Hematopoietic multipotent progenitor cell (in vitro differentiated cells): ENCODE measurements around the gene STAC3. TPM values are rescaled to one million over a fixed set of nuclear protein-coding genes. Genes with fewer than 3 reads are reported as not detected.

ENCODE experiments used
- DNase-seq, 3 donors: peaks; one replicate each; pipeline ENCODE4 v3.0.0-alpha.2; 2011 to 2015; ENCODE audit warnings: low read depth in 2 of 3, low spot score in 2 of 3
- total RNA-seq: library from RNA; depleted of rRNA; stranded (reverse); fragments of >200 nt; gene quantifications from one replicate; pipeline ENCODE4 v1.2.3, GENCODE V29; 2012

STAC3 gene
- total RNA-seq, 1 donor = 1.1 TPM

- DNase-seq = no peak
These were observed 37.1 kb downstream of the STAC3 start for GRCh38 chr12:57213763-57214397.

- peak; percentile 64 to 88 (median 81) for DNase-seq
These were observed 37.8 kb downstream of the STAC3 start for GRCh38 chr12:57213058-57213715.

GRCh38 chr12:57212701-57213057 lies 38.3 kb downstream of the STAC3 start:
- no peak for DNase-seq

GRCh38 chr12:57211791-57212700 lies 38.9 kb downstream of the STAC3 start:
- DNase-seq = no peak

- DNase-seq = no peak
These were observed 39.9 kb downstream of the STAC3 start for GRCh38 chr12:57210926-57211692.

- DNase-seq = no peak
These were observed 40.5 kb downstream of the STAC3 start for GRCh38 chr12:57210461-57210860.

- no peak for DNase-seq
These were observed 41.1 kb downstream of the STAC3 start for GRCh38 chr12:57209916-57210315.

- no peak for DNase-seq
These were observed 42.2 kb downstream of the STAC3 start for GRCh38 chr12:57208631-57209282.

GRCh38 chr12:57207731-57208630 lies 43.0 kb downstream of the STAC3 start:
- no peak for DNase-seq

GRCh38 chr12:57205931-57206330 lies 45.1 kb downstream of the STAC3 start:
- no peak for DNase-seq

- DNase-seq = no peak
These were observed 45.8 kb downstream of the STAC3 start for GRCh38 chr12:57205186-57205585.

- no peak for DNase-seq
These were observed 46.5 kb downstream of the STAC3 start for GRCh38 chr12:57204454-57204853.

GRCh38 chr12:57203791-57204190 lies 47.2 kb downstream of the STAC3 start:
- no peak for DNase-seq

- no peak for DNase-seq
These were observed 47.8 kb downstream of the STAC3 start for GRCh38 chr12:57203201-57203600.

- no peak for DNase-seq
These were observed 48.7 kb downstream of the STAC3 start for GRCh38 chr12:57202321-57202720.

GRCh38 chr12:57201631-57202030 lies 49.4 kb downstream of the STAC3 start:
- DNase-seq = no peak

- DNase-seq = no peak
These were observed 49.8 kb downstream of the STAC3 start for GRCh38 chr12:57201219-57201618.

- no peak for DNase-seq
These were observed 50.5 kb downstream of the STAC3 start for GRCh38 chr12:57200497-57200896.

GRCh38 chr12:57199191-57199590 lies 51.8 kb downstream of the STAC3 start:
- DNase-seq = no peak
